Left ventricle myocardium inferior (tissue), 1 donor: Measurements from ENCODE around the gene GRID1. TPM values are rescaled to one million over a fixed set of nuclear protein-coding genes. Genes with fewer than 3 reads are reported as not detected.

Source experiments
- DNase-seq: peaks from one replicate; pipeline ENCODE4 v3.0.0-alpha.2; 2020
- H3K27ac ChIP-seq: fragments of 200-600 bp; replicated peaks from 2 replicates; pipeline ENCODE4 v1.8.0; 2021
- H3K27me3 ChIP-seq: fragments of 200-600 bp; 2 replicates; pipeline ENCODE4 v1.8.0; 2021; ENCODE audit warnings: low read depth
- H3K36me3 ChIP-seq: fragments of 200-600 bp; 2 replicates; pipeline ENCODE4 v1.8.0; 2021
- H3K4me1 ChIP-seq: fragments of 200-600 bp; 2 replicates; pipeline ENCODE4 v1.8.0; 2021
- H3K4me3 ChIP-seq: fragments of 200-600 bp; 2 replicates; pipeline ENCODE4 v1.8.0; 2021; ENCODE audit warnings: mild to moderate bottlenecking, moderate library complexity
- H3K9me3 ChIP-seq: fragments of 200-600 bp; replicated peaks from 2 replicates; pipeline ENCODE4 v1.8.0; 2021
- intact Hi-C: fragments of 100-400 bp; cut with micrococcal nuclease; formaldehyde crosslinking; loops from one replicate; pipeline ENCODE4 v1.11.0; 2022
- total RNA-seq: library from RNA; stranded (reverse); fragmentation: NEBNext Ultra II Directional; extraction: Animal tissue kit (Norgen Biotek cat#: 25700); gene quantifications from one replicate; pipeline ENCODE4 v1.2.1, GENCODE V29; 2021
- TF ChIP-seq, protein P1 (sequence below): fragments of 200-600 bp; IDR thresholded peaks from 2 replicates; pipeline ENCODE4 v1.8.0; 2021; ENCODE audit warnings: antibody characterized with exemption, mild to moderate bottlenecking, borderline replicate concordance
- donor health status: DM: no; HTN: yes; CAD: no; lungs with severe emphysema.

The GRID1 gene
- total RNA-seq, 1 donor from 2014 or later, result 1.6 TPM

GRCh38 chr10:86300931-86301830 is 65.4 kb downstream of the GRID1 start:
- intact Hi-C loops, result no loop called here
- H3K27ac ChIP-seq, result no peak overlapping the region
- no peaks in the 10 kb centered on the region for H3K9me3 ChIP-seq
- H3K27me3 ChIP-seq, result peaks cover 5% of the 10 kb centered on the region
- DNase-seq, result no peak
- no peaks in the 10 kb centered on the region for H3K36me3 ChIP-seq
- H3K4me1 ChIP-seq, result no peaks in the 10 kb centered on the region
- H3K4me3 ChIP-seq, result no peak overlapping the region
- TF ChIP-seq, protein P1, sequence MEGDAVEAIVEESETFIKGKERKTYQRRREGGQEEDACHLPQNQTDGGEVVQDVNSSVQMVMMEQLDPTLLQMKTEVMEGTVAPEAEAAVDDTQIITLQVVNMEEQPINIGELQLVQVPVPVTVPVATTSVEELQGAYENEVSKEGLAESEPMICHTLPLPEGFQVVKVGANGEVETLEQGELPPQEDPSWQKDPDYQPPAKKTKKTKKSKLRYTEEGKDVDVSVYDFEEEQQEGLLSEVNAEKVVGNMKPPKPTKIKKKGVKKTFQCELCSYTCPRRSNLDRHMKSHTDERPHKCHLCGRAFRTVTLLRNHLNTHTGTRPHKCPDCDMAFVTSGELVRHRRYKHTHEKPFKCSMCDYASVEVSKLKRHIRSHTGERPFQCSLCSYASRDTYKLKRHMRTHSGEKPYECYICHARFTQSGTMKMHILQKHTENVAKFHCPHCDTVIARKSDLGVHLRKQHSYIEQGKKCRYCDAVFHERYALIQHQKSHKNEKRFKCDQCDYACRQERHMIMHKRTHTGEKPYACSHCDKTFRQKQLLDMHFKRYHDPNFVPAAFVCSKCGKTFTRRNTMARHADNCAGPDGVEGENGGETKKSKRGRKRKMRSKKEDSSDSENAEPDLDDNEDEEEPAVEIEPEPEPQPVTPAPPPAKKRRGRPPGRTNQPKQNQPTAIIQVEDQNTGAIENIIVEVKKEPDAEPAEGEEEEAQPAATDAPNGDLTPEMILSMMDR, result no peak

DNA sequence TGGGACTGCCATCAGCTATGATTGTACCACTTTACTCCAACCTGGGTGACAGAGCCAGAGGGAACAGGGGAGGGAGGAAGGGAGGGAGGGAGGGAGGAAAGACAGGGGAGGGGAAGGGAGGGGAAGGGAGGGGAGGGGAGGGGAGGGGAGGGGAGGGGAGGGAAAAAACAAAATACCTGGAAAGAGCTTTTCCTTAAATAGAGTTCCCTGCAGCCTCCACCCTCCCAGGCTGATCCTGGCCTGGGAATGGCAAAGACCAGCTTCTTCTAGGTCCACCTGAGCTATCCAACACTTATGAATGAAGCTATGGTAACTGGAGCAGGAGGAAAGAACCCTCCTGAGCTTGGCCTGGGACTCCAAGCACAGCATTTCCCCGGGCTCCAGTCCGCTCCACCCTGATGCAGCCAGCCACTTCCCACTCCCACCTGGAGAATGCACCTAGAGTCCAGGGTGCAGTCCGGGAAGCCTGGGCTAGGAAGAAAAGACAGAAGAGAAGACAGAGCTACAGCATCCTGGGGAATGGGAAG is 66.1 kb downstream of the GRID1 start:
- Histone ChIP-seq H3K4me1 (no peaks in the 10 kb centered on the region), H3K27ac (no peak overlapping the region), H3K27me3 (peaks cover 10% of the 10 kb centered on the region), H3K4me3 (no peak overlapping the region), H3K9me3 (no peaks in the 10 kb centered on the region), H3K36me3 (no peaks in the 10 kb centered on the region)
- DNase-seq, result no peak
- TF ChIP-seq, protein P1, result no peak
- intact Hi-C loops, result no loop called here

DNA sequence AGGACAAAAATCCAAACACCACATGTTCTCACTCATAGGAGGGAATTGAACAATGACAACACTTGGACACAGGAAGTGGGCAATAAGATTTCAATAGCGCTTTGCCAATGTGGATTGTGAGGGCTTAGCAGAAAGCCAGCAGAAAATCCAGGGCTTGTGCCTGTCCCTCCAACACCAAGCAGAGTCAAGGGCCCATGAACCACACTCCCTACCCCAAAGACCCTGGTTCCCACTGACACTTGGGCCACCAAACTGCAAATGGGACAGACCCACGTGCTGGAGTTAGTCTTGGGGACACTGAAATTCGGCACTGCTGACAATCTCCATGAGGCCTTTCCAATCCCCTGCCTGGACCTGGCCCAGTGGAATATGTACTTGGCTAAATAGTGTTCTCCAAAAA is 67.0 kb downstream of the GRID1 start:
- intact Hi-C loops, result no loop called here
- Histone ChIP-seq H3K27me3 (peaks cover 18% of the 10 kb centered on the region), H3K9me3 (no peaks in the 10 kb centered on the region), H3K27ac (no peak overlapping the region), H3K4me1 (no peaks in the 10 kb centered on the region), H3K36me3 (no peaks in the 10 kb centered on the region), H3K4me3 (no peak overlapping the region)
- TF ChIP-seq, protein P1, result no peak
- no peak for DNase-seq

DNA sequence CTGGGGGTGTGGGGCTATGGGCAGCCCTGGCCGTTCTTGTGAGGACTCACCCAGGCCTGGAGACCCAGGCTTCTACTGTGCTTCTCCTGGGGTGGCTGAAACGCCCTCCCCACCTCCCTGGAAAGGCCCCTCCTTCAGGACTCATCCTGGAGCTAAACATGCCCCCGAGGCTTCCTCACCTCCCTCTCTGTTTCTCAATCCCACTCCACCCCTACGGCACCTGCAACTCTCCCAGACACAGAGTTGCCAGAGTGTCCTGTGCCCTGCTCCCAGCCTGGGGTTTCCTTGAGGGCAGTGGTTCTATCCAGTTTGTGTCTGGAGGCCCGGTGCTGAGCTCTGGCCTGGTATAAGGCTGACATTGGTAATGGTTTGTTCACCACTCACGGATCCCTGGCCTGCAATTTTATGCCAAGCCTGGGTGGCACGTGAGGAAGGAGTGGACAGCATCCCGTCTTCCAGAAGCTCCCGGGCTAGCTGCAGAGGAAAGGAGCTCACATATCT is 68.0 kb downstream of the GRID1 start:
- Histone ChIP-seq H3K4me3 (no peak overlapping the region), H3K27ac (no peak overlapping the region), H3K9me3 (no peaks in the 10 kb centered on the region), H3K4me1 (no peaks in the 10 kb centered on the region), H3K36me3 (no peaks in the 10 kb centered on the region), H3K27me3 (peaks cover 22% of the 10 kb centered on the region)
- intact Hi-C loops, result no loop called here
- DNase-seq, result no peak
- TF ChIP-seq, protein P1, result no peak

GRCh38 chr10:86295791-86296190 is 70.8 kb downstream of the GRID1 start:
- no peak for DNase-seq
- no peaks in the 10 kb centered on the region for H3K36me3 ChIP-seq
- H3K4me1 ChIP-seq, result no peaks in the 10 kb centered on the region
- intact Hi-C loops, result no loop called here
- H3K27ac ChIP-seq, result no peak overlapping the region
- H3K4me3 ChIP-seq, result no peak overlapping the region
- no peaks in the 10 kb centered on the region for H3K9me3 ChIP-seq
- H3K27me3 ChIP-seq, result peaks cover 16% of the 10 kb centered on the region
- TF ChIP-seq, protein P1, result no peak
